ENCODE results near the gene FLRT1. TPM values are rescaled to one million over a fixed set of nuclear protein-coding genes. Genes with fewer than 3 reads are reported as not detected.

FLRT1 gene
- total and polyA plus RNA-seq, 4 donors = 0.10 to 0.60 TPM; not detected in 2

DNA sequence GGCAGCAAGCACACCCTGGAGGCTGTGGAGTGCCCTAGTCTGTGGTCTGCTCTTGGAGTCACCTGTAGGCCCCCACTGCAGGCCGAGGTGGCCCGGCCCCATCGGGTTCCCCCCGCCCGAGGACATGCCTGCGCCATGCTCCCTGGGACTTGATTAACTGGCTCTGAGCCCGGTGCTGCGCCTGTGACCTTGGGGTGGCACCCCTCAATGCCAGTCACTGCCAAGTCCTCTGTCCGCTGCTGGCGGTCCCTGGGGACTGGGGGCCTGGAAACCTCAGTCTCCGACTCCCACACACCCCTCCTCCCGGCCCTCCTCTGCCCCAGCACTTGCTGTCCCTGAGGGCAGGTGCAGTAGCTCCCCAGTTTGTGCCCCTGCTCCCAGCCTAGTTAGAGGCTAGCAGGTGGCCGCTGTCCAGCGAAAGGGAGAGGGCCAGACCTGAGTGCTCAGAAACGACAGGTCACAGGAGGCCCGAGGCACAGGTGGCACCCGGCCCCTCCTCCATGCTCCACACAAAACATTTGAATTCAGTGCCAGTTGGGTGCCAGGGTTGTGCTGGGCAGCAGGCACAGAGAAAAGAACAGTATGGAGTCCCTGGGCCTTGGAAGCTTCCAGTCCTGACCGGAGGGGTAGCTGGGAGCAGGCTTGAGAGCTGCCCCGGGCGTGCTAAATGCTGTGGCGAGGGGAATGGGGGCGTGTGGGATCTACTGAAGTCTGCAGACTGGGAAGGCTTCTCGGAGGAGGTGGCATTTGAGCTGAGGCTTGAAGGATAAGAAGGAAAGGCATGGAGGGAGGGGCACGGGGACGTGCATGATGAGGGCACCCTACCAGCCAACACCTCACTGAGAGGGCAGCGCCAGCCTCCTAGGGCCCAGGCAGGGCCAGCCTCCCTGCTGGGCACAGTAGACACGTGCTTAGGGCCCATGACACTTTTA, 16.4 kb upstream of the FLRT1 start:
- no peak overlapping the region for H3K4me3 ChIP-seq (ENCODE audit: low read length in 2 of 2)
- H3K27me3 ChIP-seq (ENCODE audit: control insufficient read depth in 1 of 2, insufficient read depth in 2 of 2, low read length in 1 of 2) = no peaks in the 10 kb centered on the region
- 75 to 77% methylated on average over 25 to 27 of the region's 27 CpGs for WGBS, 2 donors
- intact Hi-C loops (cut with DNase I) = loop anchor here in 1 of 2 donors (5.0 kb wide), 1 partner anchor 118 kb away; no protein-coding TSS in a partner anchor
- no peak overlapping the region for H3K27ac ChIP-seq (ENCODE audit: low read depth in 1 of 2, low read length in 2 of 2)
- H3K36me3 ChIP-seq (ENCODE audit: control insufficient read depth in 1 of 2, insufficient read depth in 2 of 2, low read length in 1 of 2) = no peaks in the 10 kb centered on the region
- H3K4me1 ChIP-seq (ENCODE audit: control insufficient read depth in 1 of 2, insufficient read depth in 2 of 2, low read length in 2 of 2) = no peaks in the 10 kb centered on the region
- ATAC-seq (ENCODE audit: low FRiP score) (no peak), DNase-seq (no peak)
- no peaks in the 10 kb centered on the region for H3K9me3 ChIP-seq (ENCODE audit: control insufficient read depth, low read length)

DNA sequence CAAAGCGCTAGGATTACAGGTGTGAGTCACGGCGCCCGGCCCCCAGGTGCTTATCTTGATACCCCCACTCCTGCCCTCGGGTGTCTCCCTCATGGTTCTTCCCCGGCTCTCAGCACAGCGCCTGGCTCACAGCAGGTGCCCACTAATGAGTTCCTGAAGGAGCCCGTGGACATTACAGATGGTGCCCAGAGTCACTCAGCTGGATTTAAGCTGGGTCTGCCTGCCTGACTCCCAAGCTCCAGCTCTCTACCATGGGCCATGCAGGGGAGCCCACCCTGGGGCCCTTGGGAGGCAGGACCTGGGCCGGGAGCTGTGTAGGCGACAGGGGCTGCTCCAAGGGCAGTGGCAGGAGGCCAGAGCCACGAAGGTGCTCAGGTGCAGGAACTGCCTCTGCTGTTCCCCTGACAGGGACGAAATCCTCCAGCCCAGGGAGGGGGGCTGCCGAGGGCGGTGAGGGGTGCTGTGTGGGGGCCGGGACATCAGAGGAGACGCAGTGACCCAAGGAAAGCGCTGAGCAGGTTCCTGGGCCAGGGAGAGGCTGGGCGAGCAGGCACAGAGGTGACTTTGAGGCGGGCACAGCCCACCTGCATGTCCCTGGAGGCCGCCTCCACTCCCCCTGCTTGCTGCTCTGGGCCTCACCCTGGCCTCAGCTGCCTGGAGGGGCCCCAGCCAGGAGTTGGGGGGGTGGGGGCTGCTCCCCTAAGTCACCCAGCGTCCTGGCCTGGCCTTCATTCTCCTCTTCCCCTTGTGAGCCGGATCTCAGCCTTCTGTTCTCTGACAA, 14.6 kb upstream of the FLRT1 start:
- intact Hi-C loops (cut with DNase I) = no loop called here
- Histone ChIP-seq H3K4me1 (ENCODE audit: control insufficient read depth in 1 of 2, insufficient read depth in 2 of 2, low read length in 2 of 2) (no peaks in the 10 kb centered on the region), H3K27ac (ENCODE audit: low read depth in 1 of 2, low read length in 2 of 2) (no peak overlapping the region), H3K36me3 (ENCODE audit: control insufficient read depth in 1 of 2, insufficient read depth in 2 of 2, low read length in 1 of 2) (no peaks in the 10 kb centered on the region), H3K4me3 (ENCODE audit: low read length in 2 of 2) (no peak overlapping the region), H3K9me3 (ENCODE audit: control insufficient read depth, low read length) (no peaks in the 10 kb centered on the region), H3K27me3 (ENCODE audit: control insufficient read depth in 1 of 2, insufficient read depth in 2 of 2, low read length in 1 of 2) (no peaks in the 10 kb centered on the region)
- ATAC-seq (ENCODE audit: low FRiP score) (peak; percentile 14), DNase-seq (no peak)
- WGBS, 2 donors = 80 to 81% methylated on average over 20 to 22 of the region's 22 CpGs

DNA sequence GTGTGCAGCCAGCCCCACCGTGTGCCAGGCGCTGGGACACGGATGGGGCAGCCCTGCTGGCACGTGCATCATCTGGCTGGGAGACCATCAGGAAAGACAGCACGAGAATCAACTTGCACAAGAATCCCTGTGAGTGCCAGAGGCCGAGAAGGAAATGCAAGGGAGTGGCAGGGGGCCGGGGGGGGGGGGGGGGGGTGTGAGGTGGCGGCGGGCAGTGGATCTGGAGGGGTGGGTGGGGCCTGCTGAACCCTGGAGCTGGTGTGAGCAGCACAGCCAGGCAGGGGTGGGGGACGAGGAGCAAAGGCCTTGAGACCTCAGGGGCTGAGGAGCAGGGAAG, 14.0 kb upstream of the FLRT1 start:
- 57 to 63% methylated on average over 8 to 10 of the region's 10 CpGs for WGBS, 2 donors
- H3K4me3 ChIP-seq (ENCODE audit: low read length in 2 of 2) = no peak overlapping the region
- ATAC-seq (ENCODE audit: low FRiP score) (no peak), DNase-seq (no peak)
- no peaks in the 10 kb centered on the region for H3K9me3 ChIP-seq (ENCODE audit: control insufficient read depth, low read length)
- intact Hi-C loops (cut with DNase I) = no loop called here
- H3K27ac ChIP-seq (ENCODE audit: low read depth in 1 of 2, low read length in 2 of 2) = no peak overlapping the region
- H3K27me3 ChIP-seq (ENCODE audit: control insufficient read depth in 1 of 2, insufficient read depth in 2 of 2, low read length in 1 of 2) = no peaks in the 10 kb centered on the region
- no peaks in the 10 kb centered on the region for H3K4me1 ChIP-seq (ENCODE audit: control insufficient read depth in 1 of 2, insufficient read depth in 2 of 2, low read length in 2 of 2)
- H3K36me3 ChIP-seq (ENCODE audit: control insufficient read depth in 1 of 2, insufficient read depth in 2 of 2, low read length in 1 of 2) = no peaks in the 10 kb centered on the region

DNA sequence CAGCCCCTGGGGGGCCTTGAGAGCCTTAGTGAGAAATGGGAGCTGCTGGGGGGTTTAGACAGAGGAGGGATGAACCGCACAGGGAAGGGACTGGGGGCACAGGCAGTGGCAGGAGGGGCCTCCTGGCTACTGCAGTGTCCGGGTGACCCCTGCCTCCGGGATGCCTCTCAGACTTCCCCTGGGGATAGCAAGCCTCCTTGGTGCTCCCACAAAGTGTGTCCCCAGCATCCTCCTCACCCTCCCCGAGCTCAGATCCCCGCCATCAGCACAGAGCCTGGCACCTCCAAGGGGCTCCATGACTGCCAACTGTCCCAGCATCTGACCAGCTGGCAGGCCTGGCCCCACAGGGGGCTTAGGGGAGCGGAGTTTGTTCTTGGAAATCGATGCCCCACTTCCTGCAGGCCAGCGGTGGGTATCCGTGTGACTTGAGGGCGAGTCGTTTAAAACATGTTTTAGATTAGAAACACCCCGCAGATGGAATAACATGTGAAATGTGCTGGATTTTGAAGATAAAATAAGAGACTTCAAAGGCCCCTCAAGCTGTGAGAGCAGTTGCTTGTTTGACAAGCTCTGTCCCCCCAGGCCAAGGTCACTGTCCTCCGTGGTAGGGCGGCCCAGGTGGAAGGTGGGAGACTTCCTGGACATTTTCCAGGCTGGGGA, 13.5 kb upstream of the FLRT1 start:
- WGBS, 2 donors = 85 to 89% methylated on average over 14 of the region's 14 CpGs
- H3K4me1 ChIP-seq (ENCODE audit: control insufficient read depth in 1 of 2, insufficient read depth in 2 of 2, low read length in 2 of 2) = no peaks in the 10 kb centered on the region
- intact Hi-C loops (cut with DNase I) = no loop called here
- H3K27me3 ChIP-seq (ENCODE audit: control insufficient read depth in 1 of 2, insufficient read depth in 2 of 2, low read length in 1 of 2) = no peaks in the 10 kb centered on the region
- no peak overlapping the region for H3K4me3 ChIP-seq (ENCODE audit: low read length in 2 of 2)
- H3K9me3 ChIP-seq (ENCODE audit: control insufficient read depth, low read length) = no peaks in the 10 kb centered on the region
- no peaks in the 10 kb centered on the region for H3K36me3 ChIP-seq (ENCODE audit: control insufficient read depth in 1 of 2, insufficient read depth in 2 of 2, low read length in 1 of 2)
- no peak overlapping the region for H3K27ac ChIP-seq (ENCODE audit: low read depth in 1 of 2, low read length in 2 of 2)
- DNase-seq (no peak), ATAC-seq (ENCODE audit: low FRiP score) (no peak)

DNA sequence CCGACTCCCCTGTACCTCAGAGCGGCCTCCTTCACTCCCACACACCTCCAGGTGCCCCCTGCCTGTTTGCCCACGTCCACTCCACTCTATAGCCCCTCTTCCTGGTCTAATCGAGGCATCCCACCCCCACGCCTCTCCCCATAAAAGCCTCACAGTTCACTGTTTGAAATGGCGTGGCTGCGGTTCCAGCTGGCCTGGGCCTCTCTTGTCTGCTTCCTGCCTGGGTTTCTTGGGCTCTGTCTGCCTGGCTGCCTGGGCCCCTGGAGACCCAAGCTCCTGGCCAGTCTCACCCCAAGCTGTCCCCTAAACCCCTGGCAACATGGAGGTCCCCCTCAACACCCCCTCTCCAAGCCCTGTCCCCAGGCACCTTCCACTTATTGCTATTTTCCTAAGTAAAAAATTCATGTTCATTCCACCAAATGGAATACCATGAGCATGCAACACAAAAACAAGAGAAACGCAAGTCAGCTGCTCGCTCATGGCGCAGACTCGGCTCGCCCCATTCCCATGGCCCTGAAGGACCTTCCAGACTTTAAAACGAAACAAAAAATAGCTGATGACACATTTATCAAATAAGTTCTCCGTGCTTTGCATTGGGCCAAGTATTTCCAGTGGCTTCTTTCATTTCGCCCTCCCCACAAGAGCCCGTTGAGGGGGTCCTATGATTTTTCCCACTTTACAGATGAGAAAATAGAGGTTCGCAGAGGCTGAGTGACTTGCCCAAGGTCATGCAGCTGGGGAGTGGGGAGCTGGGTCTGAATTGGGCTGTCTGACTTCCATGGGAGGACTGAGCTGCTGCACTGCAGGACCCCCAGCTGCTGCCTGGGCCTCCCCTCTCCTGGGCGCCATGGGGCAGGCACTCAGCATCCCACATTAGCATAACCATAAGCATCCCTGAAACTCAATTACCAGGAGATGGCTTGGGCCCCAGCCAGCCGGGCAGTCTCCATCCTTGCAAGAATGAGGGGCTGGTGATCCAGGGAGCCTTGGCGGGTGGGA, 11.7 kb upstream of the FLRT1 start:
- 91 to 93% methylated on average over 20 of the region's 20 CpGs for WGBS, 2 donors
- H3K36me3 ChIP-seq (ENCODE audit: control insufficient read depth in 1 of 2, insufficient read depth in 2 of 2, low read length in 1 of 2) = no peaks in the 10 kb centered on the region
- no peaks in the 10 kb centered on the region for H3K27me3 ChIP-seq (ENCODE audit: control insufficient read depth in 1 of 2, insufficient read depth in 2 of 2, low read length in 1 of 2)
- no peak for ATAC-seq (ENCODE audit: low FRiP score)
- H3K27ac ChIP-seq (ENCODE audit: low read depth in 1 of 2, low read length in 2 of 2) = no peak overlapping the region
- no peak overlapping the region for H3K4me3 ChIP-seq (ENCODE audit: low read length in 2 of 2)
- DNase-seq = no peak
- no peaks in the 10 kb centered on the region for H3K4me1 ChIP-seq (ENCODE audit: control insufficient read depth in 1 of 2, insufficient read depth in 2 of 2, low read length in 2 of 2)
- intact Hi-C loops (cut with DNase I) = no loop called here
- H3K9me3 ChIP-seq (ENCODE audit: control insufficient read depth, low read length) = no peaks in the 10 kb centered on the region

DNA sequence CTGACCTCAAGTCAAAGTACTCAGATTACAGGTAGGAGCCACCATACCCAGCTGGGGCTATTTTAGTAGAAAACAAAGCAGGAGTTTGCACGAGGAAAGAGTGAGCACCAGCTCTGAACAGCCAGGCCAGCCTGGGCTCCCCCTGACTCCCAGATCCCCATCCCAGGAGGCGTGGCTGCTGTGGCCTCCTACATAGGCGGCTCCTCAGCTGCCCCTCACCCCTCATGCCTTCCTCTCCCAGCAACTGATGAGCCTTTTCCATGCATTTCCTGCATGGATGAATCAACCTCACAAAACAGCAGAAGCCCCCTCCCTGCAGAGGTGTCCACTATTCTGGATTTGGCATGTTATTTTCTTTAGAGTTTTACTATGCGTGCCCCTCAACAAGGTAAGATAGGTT, 10.5 kb upstream of the FLRT1 start:
- ATAC-seq (ENCODE audit: low FRiP score) (no peak), DNase-seq (no peak)
- no peak overlapping the region for H3K27ac ChIP-seq (ENCODE audit: low read depth in 1 of 2, low read length in 2 of 2)
- no peaks in the 10 kb centered on the region for H3K9me3 ChIP-seq (ENCODE audit: control insufficient read depth, low read length)
- no peaks in the 10 kb centered on the region for H3K27me3 ChIP-seq (ENCODE audit: control insufficient read depth in 1 of 2, insufficient read depth in 2 of 2, low read length in 1 of 2)
- 76 to 95% methylated on average over 4 of the region's 4 CpGs for WGBS, 2 donors
- H3K4me3 ChIP-seq (ENCODE audit: low read length in 2 of 2) = no peak overlapping the region
- no peaks in the 10 kb centered on the region for H3K36me3 ChIP-seq (ENCODE audit: control insufficient read depth in 1 of 2, insufficient read depth in 2 of 2, low read length in 1 of 2)
- no peaks in the 10 kb centered on the region for H3K4me1 ChIP-seq (ENCODE audit: control insufficient read depth in 1 of 2, insufficient read depth in 2 of 2, low read length in 2 of 2)
- intact Hi-C loops (cut with DNase I) = no loop called here

DNA sequence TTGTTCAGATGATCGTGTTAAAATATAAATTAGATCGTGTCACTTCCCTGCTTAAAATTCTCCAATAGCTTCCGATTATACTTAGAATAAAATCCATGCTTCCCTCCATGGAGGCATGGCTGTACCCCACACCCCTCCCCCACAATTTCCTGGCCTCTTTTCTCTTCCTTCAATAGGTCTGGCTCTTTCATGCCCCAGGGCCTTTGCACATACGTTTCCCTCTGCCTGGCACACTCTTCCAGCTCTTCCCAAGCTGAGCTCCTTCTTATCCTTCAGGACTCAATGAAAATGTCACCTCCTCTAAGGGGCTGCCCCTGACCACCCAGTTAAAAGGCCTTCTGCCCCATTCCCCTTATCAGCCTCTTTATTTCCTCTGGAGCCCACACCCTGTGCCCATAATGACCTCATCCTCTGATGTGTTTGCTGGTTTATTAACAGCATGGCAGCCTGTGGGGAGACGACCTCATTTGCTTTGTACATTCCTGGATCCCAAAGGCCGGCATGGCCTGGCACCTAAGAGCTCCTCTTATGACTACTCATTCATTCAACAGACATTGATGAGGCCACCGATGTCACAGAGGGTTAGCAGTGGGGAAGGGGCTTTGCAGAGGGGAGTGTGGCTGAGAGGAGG, 9.0 kb upstream of the FLRT1 start:
- Histone ChIP-seq H3K4me3 (ENCODE audit: low read length in 2 of 2) (no peak overlapping the region), H3K36me3 (ENCODE audit: control insufficient read depth in 1 of 2, insufficient read depth in 2 of 2, low read length in 1 of 2) (no peaks in the 10 kb centered on the region), H3K27me3 (ENCODE audit: control insufficient read depth in 1 of 2, insufficient read depth in 2 of 2, low read length in 1 of 2) (no peaks in the 10 kb centered on the region), H3K9me3 (ENCODE audit: control insufficient read depth, low read length) (no peaks in the 10 kb centered on the region), H3K4me1 (ENCODE audit: control insufficient read depth in 1 of 2, insufficient read depth in 2 of 2, low read length in 2 of 2) (no peaks in the 10 kb centered on the region), H3K27ac (ENCODE audit: low read depth in 1 of 2, low read length in 2 of 2) (no peak overlapping the region)
- DNase-seq (no peak), ATAC-seq (ENCODE audit: low FRiP score) (no peak)
- 74 to 78% methylated on average over 7 of the region's 7 CpGs for WGBS, 2 donors
- intact Hi-C loops (cut with DNase I) = no loop called here
